Small intestine (tissue), 7 donors: ENCODE data around the gene TIMM23B. TPM values are rescaled to one million over a fixed set of nuclear protein-coding genes. Genes with fewer than 3 reads are reported as not detected.
"Not testable (repeated sequence)": the region's sequence is repeated elsewhere in the genome, so short reads cannot be mapped to it uniquely, and the experiment has no call there.

Experiments used
- DNase-seq, 2 donors: peaks; one replicate each; pipeline versions ENCODE4 v3.0.0 to v3.0.0-alpha.2; 2013
- FAIRE-seq: peaks from 2 replicates; lab custom pipeline; 2012; peaks lifted over from hg19 to GRCh38; lab: Jason Lieb, UNC
- H3K27ac ChIP-seq, 3 donors: one replicate each; pipeline ENCODE4 v1.5.1; 2013; ENCODE audit warnings: low read length in 2 of 3, mild to moderate bottlenecking in 2 of 3, control low read depth in 1 of 3, inconsistent platforms in 1 of 3, low read depth in 1 of 3, moderate library complexity in 1 of 3
- H3K27me3 ChIP-seq, 3 donors: one replicate each; pipeline ENCODE4 v1.6.1; 2013; ENCODE audit warnings: low read length in 3 of 3, inconsistent platforms in 1 of 3; ENCODE audit not compliant: control insufficient read depth in 3 of 3, insufficient read depth in 3 of 3
- H3K36me3 ChIP-seq, 3 donors: one replicate each; pipeline ENCODE4 v1.6.1; 2013; ENCODE audit warnings: low read length in 3 of 3, inconsistent platforms in 1 of 3, low read depth in 1 of 3, mild to moderate bottlenecking in 1 of 3, moderate library complexity in 1 of 3; ENCODE audit not compliant: control insufficient read depth in 3 of 3, insufficient read depth in 2 of 3
- H3K4me1 ChIP-seq, 3 donors: one replicate each; pipeline ENCODE4 v1.6.1; 2013; ENCODE audit warnings: low read length in 2 of 3, inconsistent platforms in 1 of 3, low read depth in 1 of 3, mild to moderate bottlenecking in 1 of 3, moderate library complexity in 1 of 3; ENCODE audit not compliant: control insufficient read depth in 3 of 3, insufficient read depth in 2 of 3
- H3K4me3 ChIP-seq, 3 donors: one replicate each; pipeline ENCODE4 v1.5.1; 2013; ENCODE audit warnings: low read length in 3 of 3, control low read depth in 1 of 3, inconsistent platforms in 1 of 3, low read depth in 1 of 3, mild to moderate bottlenecking in 1 of 3, moderate library complexity in 1 of 3
- H3K9me3 ChIP-seq, 2 donors: one replicate each; pipeline ENCODE4 v1.6.1; 2013; ENCODE audit warnings: low read depth in 1 of 2, low read length in 1 of 2; ENCODE audit not compliant: control insufficient read depth in 2 of 2, insufficient read depth in 1 of 2
- WGBS, 3 donors: extraction: QIAGEN DNeasy Blood & Tissue Kit; methylation state at CpG; one replicate each; pipeline ENCODE4 v1.1.7; 2013; 5-methylcytosine and 5-hydroxymethylcytosine counted together
- polyA plus RNA-seq, 4 donors: library from polyadenylated mRNA; stranded (reverse) in 3 of 4; unstranded in 1 of 4; fragments of 200-250 nt in 3 of 4; fragments of 120-200 nt in 1 of 4; gene quantifications; one replicate each; pipeline versions ENCODE4 v1.2.1 to v1.2.3, GENCODE V29; 2013
- donor health status: healthy with polysubstance abuse.
- donor health status: control.
- donor health status: control.
- donor health status: Bipolar disorder and iron deficiency.
- donor health status: healthy.

Gene TIMM23B
- polyA plus RNA-seq, 4 donors: 3.4 to 12.7 (median 7.6) TPM

DNA sequence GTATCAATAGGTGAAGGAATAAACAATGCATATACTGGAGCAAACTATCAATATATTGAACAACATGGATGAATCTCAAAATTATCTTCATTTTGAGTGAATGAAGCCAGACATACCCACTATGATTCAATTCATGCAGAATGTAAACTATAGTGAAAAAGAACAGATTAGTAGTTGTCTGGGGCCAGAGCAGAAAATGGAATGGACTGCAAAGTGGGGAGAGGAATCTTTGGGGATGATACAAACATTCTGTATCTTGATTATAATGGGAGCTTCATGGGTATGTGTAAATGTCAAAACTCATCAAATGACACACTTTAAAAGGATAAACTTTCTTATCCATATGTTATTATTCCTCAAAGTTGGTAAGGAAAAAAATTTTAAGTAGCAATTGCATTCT, 23.9 kb upstream of the TIMM23B start:
- H3K27me3 ChIP-seq, H3K9me3 ChIP-seq, H3K4me3 ChIP-seq, H3K27ac ChIP-seq, DNase-seq, H3K36me3 ChIP-seq, H3K4me1 ChIP-seq, FAIRE-seq: not testable (repeated sequence)

DNA sequence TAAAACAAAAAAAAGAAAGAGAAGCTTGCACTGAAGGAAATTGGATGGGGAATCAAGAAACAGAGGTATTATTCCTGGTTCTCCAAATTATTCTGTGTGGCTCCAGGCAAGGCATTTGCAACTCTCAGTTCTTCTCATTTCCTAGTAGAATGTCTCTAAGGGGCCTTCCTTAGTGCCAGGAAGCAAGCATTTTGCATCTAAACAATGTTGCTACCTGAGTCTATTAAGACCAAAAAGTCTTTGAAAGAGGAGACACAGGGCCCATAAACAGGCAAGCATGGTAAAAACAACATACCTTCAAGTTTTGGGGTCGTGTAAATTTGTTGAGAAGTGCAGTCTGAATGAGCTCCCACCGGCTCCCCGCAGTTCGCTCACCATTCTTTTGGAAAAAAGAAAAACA, 19.8 kb upstream of the TIMM23B start:
- DNase-seq, H3K36me3 ChIP-seq, H3K4me1 ChIP-seq, H3K9me3 ChIP-seq, H3K4me3 ChIP-seq, H3K27ac ChIP-seq, H3K27me3 ChIP-seq, FAIRE-seq: not testable (repeated sequence)
- 81 to 91% (median 91%) methylated on average over 4 of the region's 4 CpGs for WGBS, 3 donors

DNA sequence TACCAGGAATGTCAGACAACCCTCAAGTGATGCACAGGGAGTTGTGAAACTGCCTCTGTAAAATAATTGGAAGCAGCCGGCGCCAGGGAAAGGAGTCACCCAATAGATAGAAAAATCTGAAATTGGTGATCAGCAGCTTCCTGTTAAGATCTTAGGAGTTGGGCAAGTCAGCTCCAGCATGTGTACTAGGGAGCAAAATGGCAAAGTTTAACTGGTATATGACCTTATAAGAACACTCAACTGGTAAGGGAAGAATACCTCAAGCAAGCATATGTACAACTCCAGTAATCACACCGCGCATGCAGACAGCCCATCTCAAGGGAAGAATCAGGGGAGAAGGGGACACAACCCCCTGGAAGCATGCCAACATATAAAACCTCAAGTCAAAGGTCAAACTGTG, 18.3 kb upstream of the TIMM23B start:
- not testable (repeated sequence) for H3K27ac ChIP-seq, H3K4me1 ChIP-seq, H3K4me3 ChIP-seq, H3K36me3 ChIP-seq, H3K9me3 ChIP-seq, H3K27me3 ChIP-seq, DNase-seq, FAIRE-seq
- 36 to 71% (median 67%) methylated on average over 4 of the region's 4 CpGs for WGBS, 3 donors

DNA sequence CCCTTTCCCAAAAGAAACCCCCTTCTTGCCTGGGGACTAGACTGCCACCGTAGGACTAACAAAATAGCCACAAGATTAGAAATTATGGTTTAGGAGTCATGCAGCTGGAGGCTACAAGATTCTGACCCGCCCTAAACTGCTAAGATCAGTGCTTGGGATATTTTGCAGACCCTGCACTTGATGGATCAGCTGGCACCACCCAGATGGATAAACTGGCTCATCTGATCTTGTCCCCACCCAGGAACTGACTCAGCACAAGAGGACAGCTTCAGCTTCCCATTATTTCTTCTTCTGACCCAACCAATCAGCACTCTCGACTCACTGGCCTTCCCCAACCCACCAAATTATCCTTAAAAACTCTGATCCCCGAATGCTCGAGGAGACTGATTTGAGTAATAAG, 10.6 kb upstream of the TIMM23B start:
- WGBS, 3 donors: 96 to 97% (median 96%) methylated on average over 4 of the region's 5 CpGs

DNA sequence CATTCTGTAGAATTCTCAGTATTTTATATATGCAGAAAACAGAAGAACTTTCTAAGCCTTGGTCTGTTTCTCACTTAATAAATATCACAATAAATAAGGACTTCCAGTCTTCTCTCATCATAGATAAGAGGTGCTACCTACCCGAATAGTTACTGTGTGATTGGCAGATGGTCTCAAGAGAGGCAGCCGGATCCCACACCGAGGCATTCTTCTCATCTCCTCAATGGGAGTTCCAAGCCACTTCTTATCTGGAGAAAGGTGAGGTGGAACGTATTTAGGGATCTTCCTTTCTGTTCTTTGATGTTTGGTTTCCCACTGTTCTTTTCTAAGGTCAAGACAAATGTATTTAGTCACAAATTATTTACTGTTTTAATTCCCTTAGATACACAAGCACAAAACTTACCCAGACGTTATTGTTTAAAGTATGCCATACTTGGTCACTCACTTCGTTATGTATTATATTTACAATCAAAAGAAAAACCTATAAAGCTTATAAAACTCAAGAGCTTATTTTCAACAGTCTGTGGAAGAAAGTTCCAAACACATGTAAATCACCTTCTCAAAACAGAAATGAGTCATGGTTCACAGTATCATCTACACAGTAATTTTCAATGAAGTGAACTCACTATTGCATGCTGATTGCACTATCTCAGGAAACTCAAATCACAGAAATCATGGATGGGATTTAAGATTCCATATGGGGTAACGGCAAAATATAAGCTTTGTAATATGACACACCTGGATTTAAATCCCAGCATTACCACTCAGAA, 9.7 kb upstream of the TIMM23B start:
- WGBS, 3 donors: 86 to 89% (median 86%) methylated on average over 7 of the region's 7 CpGs
- not testable (repeated sequence) for FAIRE-seq, H3K4me1 ChIP-seq, H3K4me3 ChIP-seq, H3K27me3 ChIP-seq, H3K27ac ChIP-seq, H3K36me3 ChIP-seq, DNase-seq, H3K9me3 ChIP-seq

More for the DNA sequence above, 10.6 kb upstream of the TIMM23B start:
- not testable (repeated sequence) for H3K9me3 ChIP-seq, DNase-seq, H3K4me3 ChIP-seq, H3K4me1 ChIP-seq, H3K27ac ChIP-seq, H3K27me3 ChIP-seq, FAIRE-seq, H3K36me3 ChIP-seq

DNA sequence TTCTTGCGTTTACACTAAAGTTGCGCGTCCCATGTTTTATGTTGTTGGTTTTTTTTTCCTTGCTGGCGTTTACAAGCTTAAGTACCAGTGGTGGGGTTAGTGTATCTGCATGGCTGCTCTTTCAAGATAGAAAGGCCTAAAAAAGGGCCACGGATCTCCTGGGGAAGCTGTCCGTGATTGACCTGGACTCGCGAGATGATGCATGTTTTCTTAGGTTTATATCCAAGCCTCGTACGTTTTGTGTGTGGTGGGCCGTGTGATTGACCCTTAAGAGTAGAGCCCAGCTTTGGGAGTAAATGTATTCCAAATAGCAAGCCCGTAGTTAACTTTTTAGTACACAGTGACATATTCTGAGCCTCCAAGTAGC, 469 bp downstream of the TIMM23B start:
- FAIRE-seq, H3K9me3 ChIP-seq, H3K36me3 ChIP-seq, H3K4me1 ChIP-seq, H3K27me3 ChIP-seq: not testable (repeated sequence)
- peak overlapping the region; percentile 20 to 52 (median 29) for H3K27ac ChIP-seq
- peak in 1 of 2 donors; percentile 18 for DNase-seq
- H3K4me3 ChIP-seq: peak overlapping the region; percentile 69 to 78 (median 77)
- 0 to 2% (median 1%) methylated on average over 12 of the region's 12 CpGs for WGBS, 3 donors

DNA sequence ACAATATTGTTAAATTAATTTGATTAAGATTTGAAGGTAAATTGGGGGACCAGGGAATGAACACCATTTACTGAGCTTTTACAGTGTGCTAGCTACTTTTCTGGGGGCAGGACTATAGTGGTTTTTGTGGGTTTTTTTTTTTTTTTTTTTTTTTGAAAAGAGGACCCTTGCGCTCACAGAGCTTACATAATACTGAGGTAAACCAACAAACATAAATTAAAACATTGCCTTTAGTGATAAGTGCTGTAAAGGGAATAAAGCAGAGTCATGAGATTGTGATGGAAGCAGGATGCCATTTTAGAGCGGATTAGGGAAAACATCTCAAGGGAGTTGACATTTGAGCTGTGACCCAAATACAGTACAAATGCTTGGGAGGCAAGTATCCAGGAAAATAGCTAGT, 1.8 kb downstream of the TIMM23B start:
- H3K4me1 ChIP-seq, H3K27ac ChIP-seq, H3K36me3 ChIP-seq, FAIRE-seq, H3K4me3 ChIP-seq, H3K27me3 ChIP-seq, DNase-seq, H3K9me3 ChIP-seq: not testable (repeated sequence)
- 88 to 97% (median 88%) methylated on average over 2 of the region's 2 CpGs for WGBS, 3 donors

DNA sequence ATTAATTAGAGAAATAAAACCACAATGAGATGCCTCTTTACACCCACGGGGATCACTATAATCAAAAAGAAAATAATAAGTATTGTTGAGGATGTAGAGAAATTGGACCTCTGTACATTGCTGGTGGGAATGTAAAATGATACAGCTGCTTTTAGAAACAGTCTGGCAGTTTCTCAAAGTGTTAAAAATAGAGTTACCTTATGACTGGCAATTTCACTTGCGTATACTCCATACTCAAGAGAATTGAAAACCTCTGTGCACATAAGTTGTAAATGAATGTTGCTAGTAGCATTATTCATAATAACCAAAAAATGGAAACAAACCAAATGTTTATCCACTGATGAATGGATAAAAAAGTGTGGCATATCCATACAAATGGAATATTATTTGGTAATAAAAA, 6.3 kb downstream of the TIMM23B start:
- H3K4me3 ChIP-seq, H3K27me3 ChIP-seq, H3K36me3 ChIP-seq, H3K9me3 ChIP-seq, H3K27ac ChIP-seq, H3K4me1 ChIP-seq, FAIRE-seq, DNase-seq: not testable (repeated sequence)
- 75 to 92% (median 86%) methylated on average over 1 of the region's 2 CpGs for WGBS, 3 donors

DNA sequence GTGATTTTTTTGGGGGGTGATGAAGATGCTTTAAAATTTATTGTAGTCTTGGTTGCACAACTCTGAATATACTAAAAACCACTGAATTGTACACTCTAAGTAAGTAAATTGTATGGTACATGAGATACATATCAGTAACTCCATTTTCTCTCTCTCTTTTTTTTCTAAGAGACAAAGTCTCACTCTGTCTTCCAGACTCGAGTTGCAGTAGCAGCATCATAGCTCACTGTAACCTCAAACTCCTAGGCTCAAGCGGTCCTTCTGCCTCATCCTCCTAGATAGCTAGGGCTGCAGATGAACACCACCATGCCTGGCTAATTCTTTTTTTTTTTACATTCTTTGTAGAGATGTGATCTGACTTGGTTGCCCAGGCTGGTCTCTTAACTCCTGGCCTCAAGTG, 6.9 kb downstream of the TIMM23B start:
- FAIRE-seq, H3K27me3 ChIP-seq, H3K9me3 ChIP-seq, DNase-seq, H3K36me3 ChIP-seq, H3K4me3 ChIP-seq, H3K4me1 ChIP-seq, H3K27ac ChIP-seq: not testable (repeated sequence)
- 92 to 98% (median 98%) methylated on average over 2 of the region's 2 CpGs for WGBS, 3 donors
